Brain microvascular endothelial cell (primary cell): ENCODE data around the gene RAMP1.

Experiments
- DNase-seq: peaks from one replicate; pipeline ENCODE4 v3.0.0-alpha.2; 2020
- H3K27ac ChIP-seq: fragments of 250-450 bp; sonication (Bioruptor Pico); 2 replicates; pipeline ENCODE4 v1.5.1; 2020; ENCODE audit warnings: mild to moderate bottlenecking, moderate library complexity
- H3K27me3 ChIP-seq: fragments of 250-450 bp; sonication (Bioruptor Pico); replicated peaks from 2 replicates; pipeline ENCODE4 v1.5.1; 2020; ENCODE audit warnings: mild to moderate bottlenecking
- H3K36me3 ChIP-seq: fragments of 250-450 bp; sonication (Bioruptor Pico); replicated peaks from 2 replicates; pipeline ENCODE4 v1.5.1; 2020; ENCODE audit warnings: mild to moderate bottlenecking
- H3K4me3 ChIP-seq: 2 replicates; pipeline ENCODE4 v1.5.1; 2011; ENCODE audit warnings: low read depth, mild to moderate bottlenecking, control low read depth, low read length, moderate library complexity
- CTCF ChIP-seq: IDR thresholded peaks from 2 replicates; pipeline ENCODE4 v1.5.1; 2011; ENCODE audit warnings: low read depth, mild to moderate bottlenecking, moderate library complexity, low read length, control low read depth, inconsistent platforms; ENCODE audit errors: missing control alignments
- in situ Hi-C: cut with HindIII; loops from 2 replicates; pipeline ENCODE4 v1.10.0; 2017; ENCODE audit warnings: low sequenced_read_pairs, low pct_ligation_motif_present

The RAMP1 gene

DNA sequence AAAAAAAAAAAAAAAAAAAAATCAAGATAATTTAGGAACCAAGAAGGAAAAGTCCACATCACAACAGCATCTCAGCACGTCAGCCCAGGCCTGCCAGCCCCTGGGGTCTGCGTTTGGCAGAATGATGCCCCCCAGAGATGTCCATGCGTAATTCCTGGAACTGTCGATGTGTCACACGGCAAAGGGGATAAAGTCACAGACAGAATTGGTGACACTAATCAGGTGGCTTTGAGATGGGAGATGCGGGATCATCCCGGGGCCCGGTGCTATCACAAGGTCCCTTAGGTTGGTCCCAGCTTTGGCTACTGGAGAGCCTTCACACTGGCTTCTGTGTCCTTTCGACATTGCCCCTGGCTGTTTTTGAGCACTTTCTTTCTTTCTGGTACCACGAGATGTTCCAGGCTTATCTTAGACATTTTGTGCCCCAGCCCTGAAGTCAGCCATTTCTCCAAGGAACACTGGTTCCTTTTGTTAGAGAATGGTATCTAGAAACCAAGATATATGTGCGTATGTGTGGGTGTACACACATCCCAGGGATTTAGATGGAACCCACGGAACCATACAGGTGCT is 20.7 kb downstream of the RAMP1 start:
- TF ChIP-seq CTCF, result no peak
- no peak overlapping the region for H3K27ac ChIP-seq

GRCh38 chr2:237882510-237883481 is 23.4 kb downstream of the RAMP1 start:
- no peak for TF ChIP-seq CTCF
- no peak for DNase-seq
- Histone ChIP-seq H3K36me3 (no peaks in the 10 kb centered on the region), H3K27me3 (no peaks in the 10 kb centered on the region), H3K4me3 (no peak overlapping the region), H3K27ac (no peak overlapping the region)
- in situ Hi-C loops, result no loop called here

More for the DNA sequence above, 20.7 kb downstream of the RAMP1 start:
- in situ Hi-C loops, result no loop called here
- H3K4me3 ChIP-seq, result no peak overlapping the region
- H3K27me3 ChIP-seq, result no peaks in the 10 kb centered on the region
- H3K36me3 ChIP-seq, result no peaks in the 10 kb centered on the region
- DNase-seq, result no peak

- Histone ChIP-seq H3K36me3 (no peaks in the 10 kb centered on the region), H3K4me3 (no peak overlapping the region), H3K27ac (no peak overlapping the region), H3K27me3 (no peaks in the 10 kb centered on the region)
- in situ Hi-C loops, result no loop called here
- no peak for DNase-seq
- TF ChIP-seq CTCF, result no peak
Observed at GRCh38 chr2:237883951-237884446, 24.6 kb downstream of the RAMP1 start.

GRCh38 chr2:237884681-237885080 is 25.3 kb downstream of the RAMP1 start:
- H3K27ac ChIP-seq, result no peak overlapping the region
- H3K27me3 ChIP-seq, result no peaks in the 10 kb centered on the region
- H3K36me3 ChIP-seq, result no peaks in the 10 kb centered on the region
- no peak overlapping the region for H3K4me3 ChIP-seq
- DNase-seq, result no peak
- TF ChIP-seq CTCF, result no peak
- in situ Hi-C loops, result no loop called here

GRCh38 chr2:237885111-237885930 is 25.9 kb downstream of the RAMP1 start:
- no peak for TF ChIP-seq CTCF
- Histone ChIP-seq H3K27me3 (no peaks in the 10 kb centered on the region), H3K27ac (no peak overlapping the region), H3K4me3 (no peak overlapping the region), H3K36me3 (no peaks in the 10 kb centered on the region)
- in situ Hi-C loops, result no loop called here
- no peak for DNase-seq
